Mucosa of stomach (tissue), 1 donor: Measurements from ENCODE around the gene LIMS1.
"Not testable (repeated sequence)": the region's sequence is repeated elsewhere in the genome, so short reads cannot be mapped to it uniquely, and the experiment has no call there.

Experiments used
- H3K27me3 ChIP-seq: one replicate; pipeline ENCODE4 v1.7.0; 2013; ENCODE audit warnings: mild to moderate bottlenecking, low read length; ENCODE audit not compliant: control insufficient read depth, insufficient read depth
- H3K36me3 ChIP-seq: one replicate; pipeline ENCODE4 v1.7.0; 2013; ENCODE audit warnings: low read length; ENCODE audit not compliant: control insufficient read depth, insufficient read depth
- H3K4me1 ChIP-seq: one replicate; pipeline ENCODE4 v1.7.0; 2013; ENCODE audit warnings: mild to moderate bottlenecking, low read length; ENCODE audit not compliant: control insufficient read depth, insufficient read depth
- H3K4me3 ChIP-seq: one replicate; pipeline ENCODE4 v1.7.0; 2013; ENCODE audit warnings: low read length
- H3K9ac ChIP-seq: one replicate; pipeline ENCODE4 v1.7.0; 2013; ENCODE audit warnings: mild to moderate bottlenecking, low read length, moderate library complexity
- H3K9me3 ChIP-seq: one replicate; pipeline ENCODE4 v1.7.0; 2013; ENCODE audit warnings: mild to moderate bottlenecking, low read length, moderate library complexity; ENCODE audit not compliant: control insufficient read depth
- donor health status: Pancreatic carcinoma.

The LIMS1 gene

DNA sequence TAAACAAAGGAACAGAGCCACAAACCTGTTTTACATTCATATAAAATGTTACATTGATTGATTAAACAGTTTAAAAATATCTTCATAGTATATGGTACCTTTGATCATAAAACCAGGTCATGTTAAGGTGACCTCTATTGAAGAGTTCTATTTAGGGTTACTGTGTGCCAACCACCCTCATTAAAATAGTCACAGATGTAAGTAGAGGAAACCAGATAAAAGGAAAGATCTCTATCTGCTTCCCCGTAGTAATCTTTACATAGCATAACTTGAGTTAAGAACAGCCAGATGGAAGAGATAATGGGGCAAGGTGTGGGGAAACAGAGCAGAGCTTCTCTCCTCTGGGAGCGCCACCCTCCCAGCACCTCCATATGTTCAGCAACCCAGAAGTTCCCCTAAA is 117.2 kb downstream of the LIMS1 start:
- not testable (repeated sequence) for H3K27me3 ChIP-seq, H3K9me3 ChIP-seq, H3K36me3 ChIP-seq, H3K4me1 ChIP-seq, H3K4me3 ChIP-seq, H3K9ac ChIP-seq

GRCh38 chr2:108652187-108652931 is 118.1 kb downstream of the LIMS1 start:
- not testable (repeated sequence) for H3K4me3 ChIP-seq, H3K36me3 ChIP-seq, H3K9ac ChIP-seq

GRCh38 chr2:108653425-108653824 is 119.2 kb downstream of the LIMS1 start:
- H3K9me3 ChIP-seq, H3K4me1 ChIP-seq, H3K36me3 ChIP-seq, H3K4me3 ChIP-seq, H3K27me3 ChIP-seq, H3K9ac ChIP-seq: not testable (repeated sequence)

More at GRCh38 chr2:108652187-108652931, 118.1 kb downstream of the LIMS1 start:
- not testable (repeated sequence) for H3K9me3 ChIP-seq, H3K4me1 ChIP-seq, H3K27me3 ChIP-seq

- H3K36me3 ChIP-seq, H3K4me3 ChIP-seq, H3K27me3 ChIP-seq, H3K4me1 ChIP-seq, H3K9ac ChIP-seq, H3K9me3 ChIP-seq: not testable (repeated sequence)
These were observed 119.6 kb downstream of the LIMS1 start for GRCh38 chr2:108653849-108654248.

- H3K27me3 ChIP-seq, H3K4me3 ChIP-seq, H3K9ac ChIP-seq, H3K4me1 ChIP-seq, H3K36me3 ChIP-seq, H3K9me3 ChIP-seq: not testable (repeated sequence)
These were observed 120.4 kb downstream of the LIMS1 start for GRCh38 chr2:108654521-108655125.

DNA sequence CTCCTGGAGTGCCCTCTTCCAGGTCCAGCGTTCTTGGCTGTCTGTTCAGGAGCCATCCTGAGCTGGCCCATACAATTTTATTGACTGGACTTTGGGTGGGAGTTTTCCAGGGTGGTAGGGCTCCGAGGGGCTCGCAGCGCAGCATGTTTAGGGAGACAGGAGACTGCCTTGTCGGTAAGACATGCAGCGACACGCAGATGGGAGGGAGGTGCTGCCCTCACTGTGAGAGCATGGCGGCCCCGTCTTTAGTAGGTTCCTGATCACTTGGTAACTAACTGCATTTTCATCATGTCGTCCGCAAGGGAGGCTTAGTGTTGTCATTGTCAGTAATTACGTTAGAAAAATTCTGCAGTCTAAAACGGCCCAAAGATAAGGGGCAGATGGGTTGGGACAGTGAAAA is 121.0 kb downstream of the LIMS1 start:
- H3K4me3 ChIP-seq, H3K27me3 ChIP-seq, H3K4me1 ChIP-seq, H3K36me3 ChIP-seq, H3K9ac ChIP-seq, H3K9me3 ChIP-seq: not testable (repeated sequence)

DNA sequence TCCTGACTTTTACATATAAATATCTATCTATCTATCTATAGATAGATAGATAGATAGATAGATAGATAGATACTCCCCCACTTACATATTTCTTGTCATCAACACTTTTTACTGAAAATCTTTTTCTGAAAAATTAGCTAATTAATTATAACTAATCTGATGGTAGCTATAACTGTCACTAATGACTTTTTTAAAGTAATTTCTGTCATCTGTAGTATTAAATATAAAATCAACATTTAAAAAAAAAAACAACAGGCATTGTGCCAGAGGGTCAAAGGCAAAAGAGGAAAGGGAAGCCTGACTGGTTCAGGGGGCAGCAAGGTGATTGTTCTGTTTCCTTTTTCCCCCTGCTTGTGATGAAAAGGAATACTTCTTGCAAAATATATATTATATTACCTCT is 122.0 kb downstream of the LIMS1 start:
- H3K36me3 ChIP-seq, H3K27me3 ChIP-seq, H3K9me3 ChIP-seq, H3K4me1 ChIP-seq, H3K4me3 ChIP-seq, H3K9ac ChIP-seq: not testable (repeated sequence)

- not testable (repeated sequence) for H3K9ac ChIP-seq, H3K4me3 ChIP-seq, H3K27me3 ChIP-seq, H3K9me3 ChIP-seq, H3K4me1 ChIP-seq, H3K36me3 ChIP-seq
These were observed 123.2 kb downstream of the LIMS1 start for GRCh38 chr2:108657517-108657916.

DNA sequence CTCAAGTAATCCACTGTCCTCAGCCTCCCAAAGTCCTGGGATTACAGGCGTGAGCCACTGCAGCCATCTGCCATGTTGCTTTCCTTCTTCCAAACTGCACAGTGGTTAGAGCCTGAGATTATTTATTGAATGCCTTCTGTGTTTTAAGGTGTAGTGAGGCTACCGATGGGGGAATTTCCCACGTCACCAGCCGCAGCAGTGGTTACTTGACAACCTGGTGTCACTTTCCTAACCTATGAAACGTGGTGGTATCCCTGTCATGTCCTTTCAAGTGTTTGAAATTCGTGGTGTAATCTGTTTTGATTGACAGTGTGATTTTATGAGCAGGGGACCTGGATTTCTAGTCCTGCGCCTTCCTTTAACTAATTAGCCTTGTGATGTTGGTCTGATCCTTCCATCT is 124.3 kb downstream of the LIMS1 start:
- not testable (repeated sequence) for H3K9me3 ChIP-seq, H3K9ac ChIP-seq, H3K27me3 ChIP-seq, H3K4me3 ChIP-seq, H3K36me3 ChIP-seq, H3K4me1 ChIP-seq

DNA sequence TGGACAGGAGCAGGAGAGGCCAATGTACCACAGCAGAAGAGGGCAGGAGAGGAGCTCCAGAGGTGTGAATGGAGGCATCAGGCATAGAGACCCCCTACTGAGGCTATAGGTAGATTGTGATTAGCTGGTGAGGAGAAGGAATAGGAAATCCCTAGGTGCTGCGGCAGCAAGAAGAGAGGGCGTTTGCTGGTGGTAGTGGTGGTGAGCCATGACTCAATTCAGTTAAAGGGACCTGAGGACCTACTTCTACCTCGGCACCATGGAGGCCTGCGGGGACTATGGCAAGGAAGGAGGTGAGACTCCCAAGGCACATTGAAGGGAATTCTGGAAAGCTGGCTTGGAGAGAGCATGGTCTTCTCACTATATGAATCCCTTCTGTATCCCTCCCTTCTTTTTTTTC is 127.2 kb downstream of the LIMS1 start:
- not testable (repeated sequence) for H3K27me3 ChIP-seq, H3K4me1 ChIP-seq, H3K9ac ChIP-seq, H3K9me3 ChIP-seq, H3K4me3 ChIP-seq, H3K36me3 ChIP-seq

DNA sequence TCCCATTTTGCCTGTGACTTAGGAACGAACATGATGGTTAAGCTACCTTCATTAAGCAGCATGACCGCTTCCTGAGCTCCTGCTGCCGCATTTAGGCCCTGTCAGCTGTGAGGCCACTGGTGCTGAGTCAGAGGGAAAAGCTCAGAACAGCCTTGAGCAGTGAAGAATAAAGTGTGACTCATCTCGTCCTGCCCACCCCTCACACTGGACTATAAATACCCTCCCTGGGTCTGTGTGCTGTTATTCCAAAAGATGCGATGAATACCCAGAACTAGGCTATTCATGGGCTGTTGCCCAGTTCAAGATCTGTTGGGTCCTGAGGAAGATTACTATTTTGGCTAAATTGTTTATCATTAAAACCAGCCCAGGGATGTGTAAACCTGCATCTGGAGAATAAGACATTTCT is 127.9 kb downstream of the LIMS1 start:
- not testable (repeated sequence) for H3K9ac ChIP-seq, H3K9me3 ChIP-seq, H3K36me3 ChIP-seq, H3K27me3 ChIP-seq, H3K4me3 ChIP-seq, H3K4me1 ChIP-seq

DNA sequence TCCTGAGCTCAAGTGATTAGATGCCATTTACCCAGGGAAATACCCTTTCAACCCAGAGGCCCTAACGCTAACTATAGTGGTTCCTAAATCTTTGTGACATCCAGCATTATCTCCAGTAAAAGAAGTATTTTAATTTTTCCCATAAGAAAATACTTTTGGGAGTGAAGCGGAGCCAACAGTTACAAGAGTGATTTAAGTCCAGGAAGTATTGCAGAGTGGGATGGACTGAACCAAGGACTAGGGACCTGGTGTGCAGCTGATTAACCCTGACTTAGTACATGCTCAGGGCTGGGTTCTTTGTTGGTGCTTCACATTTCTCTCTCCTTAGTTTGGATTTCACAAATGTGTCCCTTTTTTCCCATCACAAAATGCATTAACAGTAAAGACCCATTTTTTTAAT is 129.1 kb downstream of the LIMS1 start:
- not testable (repeated sequence) for H3K9me3 ChIP-seq, H3K36me3 ChIP-seq, H3K27me3 ChIP-seq

GRCh38 chr2:108664089-108664488 is 129.8 kb downstream of the LIMS1 start:
- not testable (repeated sequence) for H3K9ac ChIP-seq, H3K36me3 ChIP-seq, H3K4me1 ChIP-seq, H3K9me3 ChIP-seq, H3K27me3 ChIP-seq, H3K4me3 ChIP-seq

More for the DNA sequence above, 129.1 kb downstream of the LIMS1 start:
- H3K9ac ChIP-seq, H3K4me1 ChIP-seq, H3K4me3 ChIP-seq: not testable (repeated sequence)
